GM21360 (cell line): ENCODE results near the gene DCAF5.
"Not testable (repeated sequence)": the region's sequence is repeated elsewhere in the genome, so short reads cannot be mapped to it uniquely, and the experiment has no call there.

Experiments
- ATAC-seq: cut with Tn5 transposase; IDR thresholded peaks from one replicate; pipeline ENCODE4 v1.9.1; 2021; ENCODE audit warnings: mild to moderate bottlenecking, moderate library complexity; ENCODE audit not compliant: unreplicated experiment

DCAF5 gene

GRCh38 chr14:69045857-69046475 is 107.0 kb downstream of the DCAF5 start:
- no peak for ATAC-seq

- no peak for ATAC-seq
Measured at GRCh38 chr14:69044965-69045555, 107.9 kb downstream of the DCAF5 start.

- no peak for ATAC-seq
Measured at GRCh38 chr14:69044296-69044695, 108.6 kb downstream of the DCAF5 start.

GRCh38 chr14:69043596-69044260 is 109.2 kb downstream of the DCAF5 start:
- ATAC-seq: no peak

- ATAC-seq: no peak
Measured at GRCh38 chr14:69042787-69043444, 110.0 kb downstream of the DCAF5 start.

GRCh38 chr14:69042299-69042698 is 110.6 kb downstream of the DCAF5 start:
- no peak for ATAC-seq

GRCh38 chr14:69041783-69042182 is 111.1 kb downstream of the DCAF5 start:
- no peak for ATAC-seq

GRCh38 chr14:69040353-69040752 is 112.6 kb downstream of the DCAF5 start:
- ATAC-seq: no peak

- no peak for ATAC-seq
Measured at GRCh38 chr14:69039288-69039628, 113.7 kb downstream of the DCAF5 start.

GRCh38 chr14:69038455-69039287 is 114.2 kb downstream of the DCAF5 start:
- ATAC-seq: no peak

GRCh38 chr14:69037790-69038454 is 115.0 kb downstream of the DCAF5 start:
- ATAC-seq: no peak

GRCh38 chr14:69036757-69037506 is 116.0 kb downstream of the DCAF5 start:
- ATAC-seq: no peak

- ATAC-seq: no peak
Measured at GRCh38 chr14:69034612-69035262, 118.2 kb downstream of the DCAF5 start.

- ATAC-seq: no peak
Measured at GRCh38 chr14:69027242-69027913, 125.5 kb downstream of the DCAF5 start.

- no peak for ATAC-seq
Measured at GRCh38 chr14:69023035-69023434, 129.9 kb downstream of the DCAF5 start.

- not testable (repeated sequence) for ATAC-seq
Measured at GRCh38 chr14:69022093-69022492, 130.8 kb downstream of the DCAF5 start.

- ATAC-seq: no peak
Measured at GRCh38 chr14:69017706-69018105, 135.2 kb downstream of the DCAF5 start.

GRCh38 chr14:69014829-69015259 is 138.1 kb downstream of the DCAF5 start:
- no peak for ATAC-seq
